Trophoblast cell (in vitro differentiated cells and primary cell): Measurements from ENCODE around the gene DIO3.

ENCODE experiments used
- DNase-seq, 2 donors: peaks; one replicate each; pipeline ENCODE4 v3.0.0-alpha.2; 2016
- H2AFZ ChIP-seq: 2 replicates; pipeline ENCODE4 v1.6.1; 2013; ENCODE audit warnings: low read length, moderate library complexity, mild to moderate bottlenecking; ENCODE audit not compliant: insufficient read depth, poor library complexity
- H2AK5ac ChIP-seq: 2 replicates; pipeline ENCODE4 v1.6.1; 2013; ENCODE audit warnings: mild to moderate bottlenecking, low read length
- H2BK120ac ChIP-seq: 2 replicates; pipeline ENCODE4 v1.6.1; 2013; ENCODE audit warnings: low read length, mild to moderate bottlenecking, moderate library complexity; ENCODE audit not compliant: insufficient read depth, poor library complexity
- H2BK12ac ChIP-seq: 2 replicates; pipeline ENCODE4 v1.6.1; 2013; ENCODE audit warnings: mild to moderate bottlenecking, low read length, moderate library complexity
- H2BK5ac ChIP-seq: 2 replicates; pipeline ENCODE4 v1.6.1; 2013; ENCODE audit warnings: low read length, low read depth, moderate library complexity, mild to moderate bottlenecking; ENCODE audit not compliant: poor library complexity
- H3K14ac ChIP-seq: 2 replicates; pipeline ENCODE4 v1.6.1; 2013; ENCODE audit warnings: mild to moderate bottlenecking, low read length
- H3K18ac ChIP-seq: 2 replicates; pipeline ENCODE4 v1.6.1; 2013; ENCODE audit warnings: mild to moderate bottlenecking, low read length
- H3K23ac ChIP-seq: 2 replicates; pipeline ENCODE4 v1.6.1; 2013; ENCODE audit warnings: low read length
- H3K27ac ChIP-seq: 2 replicates; pipeline ENCODE4 v1.5.1; 2013; ENCODE audit warnings: low read depth, mild to moderate bottlenecking, inconsistent platforms, low read length, moderate library complexity
- H3K27me3 ChIP-seq: 2 replicates; pipeline ENCODE4 v1.6.1; 2013; ENCODE audit warnings: inconsistent platforms, mild to moderate bottlenecking, low read length, moderate library complexity; ENCODE audit not compliant: insufficient read depth
- H3K36me3 ChIP-seq, 2 experiments: 1 replicate in 1 of 2; 2 replicates in 1 of 2; pipeline ENCODE4 v1.6.1; 2013; ENCODE audit warnings: low read length in 2 of 2, mild to moderate bottlenecking in 2 of 2, moderate library complexity in 1 of 2; ENCODE audit not compliant: insufficient read depth in 2 of 2, control insufficient read depth in 1 of 2
- H3K4ac ChIP-seq: 2 replicates; pipeline ENCODE4 v1.6.1; 2013; ENCODE audit warnings: low read depth, mild to moderate bottlenecking, low read length, moderate library complexity
- H3K4me1 ChIP-seq, 2 experiments: 1 replicate in 1 of 2; 2 replicates in 1 of 2; pipeline ENCODE4 v1.6.1; 2013; ENCODE audit warnings: low read length in 2 of 2, mild to moderate bottlenecking in 2 of 2, moderate library complexity in 1 of 2; ENCODE audit not compliant: insufficient read depth in 2 of 2, control insufficient read depth in 1 of 2
- H3K4me2 ChIP-seq: 2 replicates; pipeline ENCODE4 v1.6.1; 2013; ENCODE audit warnings: inconsistent platforms, mild to moderate bottlenecking, low read length, moderate library complexity
- H3K4me3 ChIP-seq: 2 replicates; pipeline ENCODE4 v1.5.1; 2013; ENCODE audit warnings: mild to moderate bottlenecking, low read depth, low read length, inconsistent platforms
- H3K79me1 ChIP-seq: one replicate; pipeline ENCODE4 v1.6.1; 2013; ENCODE audit warnings: low read length
- H3K79me2 ChIP-seq: 2 replicates; pipeline ENCODE4 v1.6.1; 2013; ENCODE audit warnings: low read length, mild to moderate bottlenecking; ENCODE audit not compliant: control insufficient read depth, insufficient read depth, poor library complexity
- H3K9ac ChIP-seq: 2 replicates; pipeline ENCODE4 v1.6.1; 2013; ENCODE audit warnings: mild to moderate bottlenecking, low read length
- H3K9me3 ChIP-seq: 2 replicates; pipeline ENCODE4 v1.6.1; 2013; ENCODE audit warnings: low read depth, mild to moderate bottlenecking, control low read depth, inconsistent platforms, low read length; ENCODE audit not compliant: insufficient read depth
- H4K12ac ChIP-seq: 2 replicates; pipeline ENCODE4 v1.6.1; 2013; ENCODE audit warnings: low read depth, mild to moderate bottlenecking, low read length, moderate library complexity
- H4K8ac ChIP-seq: 2 replicates; pipeline ENCODE4 v1.6.1; 2013; ENCODE audit warnings: low read depth, mild to moderate bottlenecking, low read length, moderate library complexity
- H4K91ac ChIP-seq: one replicate; pipeline ENCODE4 v1.6.1; 2013; ENCODE audit warnings: low read depth, mild to moderate bottlenecking, low read length, moderate library complexity
- WGBS: extraction: QIAGEN DNeasy Blood & Tissue Kit; methylation state at CpG from one replicate; pipeline ENCODE4 v1.1.7; 2013; ENCODE audit warnings: missing lambda C conversion rate; ENCODE audit not compliant: insufficient read length, insufficient coverage; ENCODE audit errors: extremely low coverage; 5-methylcytosine and 5-hydroxymethylcytosine counted together

DIO3 gene

GRCh38 chr14:101521978-101522377 lies 39.3 kb upstream of the DIO3 start:
- H3K9ac ChIP-seq, result no peak overlapping the region

GRCh38 chr14:101525640-101526527 lies 35.4 kb upstream of the DIO3 start:
- Histone ChIP-seq H2AK5ac (no peak overlapping the region), H3K27ac (no peak overlapping the region), H4K12ac (no peak overlapping the region), H3K18ac (no peak overlapping the region), H2AFZ (no peak overlapping the region), H4K91ac (no peak overlapping the region), H2BK5ac (no peak overlapping the region), H3K4me3 (no peak overlapping the region), H4K8ac (no peak overlapping the region), H3K14ac (no peak overlapping the region), H3K9ac (no peak overlapping the region), H2BK12ac (no peak overlapping the region), H3K79me1 (no peaks in the 10 kb centered on the region), H3K4me1 (peaks cover 0 to 4% of the 10 kb centered on the region in 2 experiments), H3K36me3 (no peaks in the 10 kb centered on the region), H2BK120ac (no peak overlapping the region), H3K27me3 (no peaks in the 10 kb centered on the region), H3K9me3 (no peaks in the 10 kb centered on the region), H3K4me2 (no peak overlapping the region), H3K4ac (no peak overlapping the region), H3K79me2 (no peaks in the 10 kb centered on the region), H3K23ac (no peak overlapping the region)
- WGBS, result no CpG with 5 or more reads among the region's 41 CpGs
- no peak for DNase-seq

More at GRCh38 chr14:101521978-101522377, 39.3 kb upstream of the DIO3 start:
- H3K14ac ChIP-seq, result no peak overlapping the region
- H2BK12ac ChIP-seq, result no peak overlapping the region
- H4K12ac ChIP-seq, result no peak overlapping the region
- H3K4me3 ChIP-seq, result no peak overlapping the region
- WGBS, result no CpG with 5 or more reads among the region's 8 CpGs
- no peak overlapping the region for H2AFZ ChIP-seq
- no peak overlapping the region for H4K8ac ChIP-seq
- H3K27ac ChIP-seq, result no peak overlapping the region
- no peaks in the 10 kb centered on the region for H3K4me1 ChIP-seq
- no peaks in the 10 kb centered on the region for H3K79me1 ChIP-seq
- no peak overlapping the region for H3K18ac ChIP-seq
- no peak overlapping the region for H3K4ac ChIP-seq
- no peak for DNase-seq
- H3K23ac ChIP-seq, result no peak overlapping the region
- no peak overlapping the region for H3K4me2 ChIP-seq
- no peaks in the 10 kb centered on the region for H3K36me3 ChIP-seq
- H3K27me3 ChIP-seq, result no peaks in the 10 kb centered on the region
- no peak overlapping the region for H2BK5ac ChIP-seq
- H2BK120ac ChIP-seq, result no peak overlapping the region
- no peak overlapping the region for H4K91ac ChIP-seq
- H3K79me2 ChIP-seq, result no peaks in the 10 kb centered on the region
- no peak overlapping the region for H2AK5ac ChIP-seq
- no peaks in the 10 kb centered on the region for H3K9me3 ChIP-seq

GRCh38 chr14:101527987-101528386 lies 33.3 kb upstream of the DIO3 start:
- H3K9me3 ChIP-seq, result peaks cover 1% of the 10 kb centered on the region

GRCh38 chr14:101529079-101529478 lies 32.2 kb upstream of the DIO3 start:
- no peak overlapping the region for H2BK120ac ChIP-seq
- no peaks in the 10 kb centered on the region for H3K79me1 ChIP-seq
- no peak overlapping the region for H2AFZ ChIP-seq
- no peak overlapping the region for H2AK5ac ChIP-seq
- H4K8ac ChIP-seq, result no peak overlapping the region
- no peaks in the 10 kb centered on the region for H3K27me3 ChIP-seq
- no peak overlapping the region for H3K4me3 ChIP-seq
- no peak overlapping the region for H3K4me2 ChIP-seq
- H3K79me2 ChIP-seq, result no peaks in the 10 kb centered on the region
- WGBS, result no CpG with 5 or more reads among the region's 13 CpGs
- H3K9me3 ChIP-seq, result peaks cover 1% of the 10 kb centered on the region
- H3K27ac ChIP-seq, result no peak overlapping the region
- no peak overlapping the region for H4K12ac ChIP-seq
- no peak overlapping the region for H3K9ac ChIP-seq
- H3K23ac ChIP-seq, result no peak overlapping the region
- H3K4me1 ChIP-seq, result peaks cover 0 to 4% of the 10 kb centered on the region in 2 experiments
- DNase-seq, result no peak
- no peak overlapping the region for H3K18ac ChIP-seq
- H3K14ac ChIP-seq, result no peak overlapping the region
- no peak overlapping the region for H4K91ac ChIP-seq
- H2BK5ac ChIP-seq, result no peak overlapping the region
- no peak overlapping the region for H3K4ac ChIP-seq
- no peak overlapping the region for H2BK12ac ChIP-seq
- H3K36me3 ChIP-seq, result no peaks in the 10 kb centered on the region

More at GRCh38 chr14:101527987-101528386, 33.3 kb upstream of the DIO3 start:
- H3K9ac ChIP-seq, result no peak overlapping the region
- no peak for DNase-seq
- no peak overlapping the region for H2BK12ac ChIP-seq
- no peak overlapping the region for H3K4ac ChIP-seq
- no peak overlapping the region for H3K18ac ChIP-seq
- WGBS, result no CpG with 5 or more reads among the region's 11 CpGs
- no peak overlapping the region for H2BK5ac ChIP-seq
- no peak overlapping the region for H3K27ac ChIP-seq
- no peak overlapping the region for H3K4me3 ChIP-seq
- peaks cover 0 to 4% of the 10 kb centered on the region in 2 experiments for H3K4me1 ChIP-seq
- H2AFZ ChIP-seq, result no peak overlapping the region
- H3K79me1 ChIP-seq, result no peaks in the 10 kb centered on the region
- H3K36me3 ChIP-seq, result no peaks in the 10 kb centered on the region
- no peak overlapping the region for H4K91ac ChIP-seq
- no peak overlapping the region for H3K4me2 ChIP-seq
- H3K79me2 ChIP-seq, result no peaks in the 10 kb centered on the region
- H3K23ac ChIP-seq, result no peak overlapping the region
- H4K12ac ChIP-seq, result no peak overlapping the region
- H4K8ac ChIP-seq, result no peak overlapping the region
- H3K27me3 ChIP-seq, result no peaks in the 10 kb centered on the region
- H2AK5ac ChIP-seq, result no peak overlapping the region
- no peak overlapping the region for H3K14ac ChIP-seq
- no peak overlapping the region for H2BK120ac ChIP-seq
